Muscle layer of duodenum (tissue), 2 donors: Measurements from ENCODE around the gene PIGR.
A peak's percentile ranks its signal among the peaks of the same experiment; 100 is the strongest.

ENCODE experiments used
- H3K27ac ChIP-seq: one replicate; pipeline ENCODE4 v1.7.0; 2013; ENCODE audit warnings: mild to moderate bottlenecking, low read length
- H3K27me3 ChIP-seq: one replicate; pipeline ENCODE4 v1.7.0; 2013; ENCODE audit warnings: low read depth, mild to moderate bottlenecking, control low read depth, low read length
- H3K36me3 ChIP-seq, 2 donors: one replicate each; pipeline ENCODE4 v1.7.0; 2013; ENCODE audit warnings: low read length in 2 of 2, control low read depth in 1 of 2, mild to moderate bottlenecking in 1 of 2; ENCODE audit not compliant: insufficient read depth in 2 of 2, control insufficient read depth in 1 of 2
- H3K4me1 ChIP-seq, 2 donors: one replicate each; pipeline ENCODE4 v1.7.0; 2013; ENCODE audit warnings: low read length in 2 of 2, mild to moderate bottlenecking in 2 of 2, control low read depth in 1 of 2, moderate library complexity in 1 of 2; ENCODE audit not compliant: insufficient read depth in 2 of 2, control insufficient read depth in 1 of 2
- H3K4me3 ChIP-seq, 2 donors: one replicate each; pipeline ENCODE4 v1.7.0; 2013; ENCODE audit warnings: low read length in 2 of 2, low read depth in 1 of 2, mild to moderate bottlenecking in 1 of 2
- H3K9me3 ChIP-seq, 2 donors: one replicate each; pipeline ENCODE4 v1.7.0; 2013; ENCODE audit warnings: low read length in 2 of 2, control low read depth in 1 of 2, mild to moderate bottlenecking in 1 of 2; ENCODE audit not compliant: control insufficient read depth in 1 of 2
- donor health status: healthy.

The PIGR gene

DNA sequence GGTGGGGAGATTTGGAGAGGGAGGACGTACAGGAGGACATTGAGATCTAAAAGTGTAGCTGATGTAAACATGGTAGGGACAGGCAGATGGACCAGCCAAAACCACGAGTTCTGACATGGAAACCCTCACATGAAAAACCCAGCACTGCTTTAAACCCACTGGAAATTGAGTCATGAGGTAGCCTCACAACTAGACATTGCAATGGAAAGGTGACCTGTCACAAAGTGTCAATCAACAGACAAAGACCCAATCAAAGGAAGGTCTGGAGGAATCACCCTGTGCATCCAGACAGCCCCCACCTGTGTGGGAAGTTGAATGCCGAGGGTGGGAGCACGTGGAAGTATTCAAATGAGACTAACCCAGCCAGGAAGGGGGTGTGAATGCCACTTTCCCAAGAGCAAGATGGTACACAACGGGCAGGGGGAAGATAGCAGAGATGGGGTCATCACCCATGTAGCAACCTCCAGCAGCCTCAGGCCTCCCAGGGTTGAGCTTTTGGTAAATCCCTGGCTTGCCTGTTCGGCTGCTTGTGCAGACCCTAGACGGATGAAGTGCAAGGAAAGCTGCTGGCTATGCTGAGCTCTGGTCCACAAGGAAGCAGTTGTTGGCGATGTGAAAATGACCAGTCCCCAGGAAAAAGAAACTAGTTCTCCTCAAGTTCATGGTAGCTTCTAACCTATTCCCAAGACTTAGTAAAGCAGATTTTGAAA is 30.1 kb downstream of the PIGR start:
- Histone ChIP-seq H3K4me3 (no peak overlapping the region), H3K4me1 (peaks cover 0 to 5% of the 10 kb centered on the region in 2 donors), H3K27ac (no peak overlapping the region), H3K27me3 (peaks cover 3% of the 10 kb centered on the region), H3K36me3 (no peaks in the 10 kb centered on the region), H3K9me3 (no peaks in the 10 kb centered on the region)

DNA sequence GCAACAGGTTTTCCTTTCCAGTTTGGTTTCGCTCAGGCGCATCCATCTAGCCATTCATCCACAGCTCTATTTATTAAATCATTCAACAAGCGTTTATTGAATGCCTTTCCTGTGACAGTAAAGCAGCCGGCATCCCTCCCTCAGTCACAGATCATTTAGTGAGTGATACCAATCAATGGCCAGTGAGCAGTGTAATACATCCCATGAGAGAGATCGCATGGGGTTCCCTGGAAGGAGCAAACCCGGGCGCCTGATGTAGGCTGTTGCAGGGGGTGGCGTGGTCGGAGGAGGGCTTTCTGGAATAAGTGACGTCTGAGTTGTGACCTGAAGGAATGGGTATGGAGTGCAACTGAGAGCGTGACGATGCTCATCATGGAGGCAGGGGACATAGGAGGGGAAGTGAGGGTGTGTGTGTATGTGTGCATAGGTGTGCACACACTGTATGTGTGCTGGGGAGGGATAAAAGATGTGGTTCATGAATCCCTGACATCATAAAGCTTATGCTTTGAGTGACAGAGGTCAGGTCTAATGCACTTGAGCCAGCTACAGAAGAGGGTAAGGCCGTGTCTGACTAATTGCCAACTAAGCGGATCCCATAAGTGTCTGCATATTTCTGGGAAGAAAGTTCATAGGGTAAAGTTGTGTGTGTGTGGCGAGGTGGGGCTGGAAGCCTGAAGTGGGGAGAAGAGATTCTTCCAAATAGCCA is 31.1 kb downstream of the PIGR start:
- Histone ChIP-seq H3K36me3 (no peaks in the 10 kb centered on the region), H3K9me3 (no peaks in the 10 kb centered on the region), H3K27ac (no peak overlapping the region), H3K4me3 (no peak overlapping the region), H3K4me1 (peaks cover 0 to 5% of the 10 kb centered on the region in 2 donors), H3K27me3 (peaks cover 4% of the 10 kb centered on the region)

DNA sequence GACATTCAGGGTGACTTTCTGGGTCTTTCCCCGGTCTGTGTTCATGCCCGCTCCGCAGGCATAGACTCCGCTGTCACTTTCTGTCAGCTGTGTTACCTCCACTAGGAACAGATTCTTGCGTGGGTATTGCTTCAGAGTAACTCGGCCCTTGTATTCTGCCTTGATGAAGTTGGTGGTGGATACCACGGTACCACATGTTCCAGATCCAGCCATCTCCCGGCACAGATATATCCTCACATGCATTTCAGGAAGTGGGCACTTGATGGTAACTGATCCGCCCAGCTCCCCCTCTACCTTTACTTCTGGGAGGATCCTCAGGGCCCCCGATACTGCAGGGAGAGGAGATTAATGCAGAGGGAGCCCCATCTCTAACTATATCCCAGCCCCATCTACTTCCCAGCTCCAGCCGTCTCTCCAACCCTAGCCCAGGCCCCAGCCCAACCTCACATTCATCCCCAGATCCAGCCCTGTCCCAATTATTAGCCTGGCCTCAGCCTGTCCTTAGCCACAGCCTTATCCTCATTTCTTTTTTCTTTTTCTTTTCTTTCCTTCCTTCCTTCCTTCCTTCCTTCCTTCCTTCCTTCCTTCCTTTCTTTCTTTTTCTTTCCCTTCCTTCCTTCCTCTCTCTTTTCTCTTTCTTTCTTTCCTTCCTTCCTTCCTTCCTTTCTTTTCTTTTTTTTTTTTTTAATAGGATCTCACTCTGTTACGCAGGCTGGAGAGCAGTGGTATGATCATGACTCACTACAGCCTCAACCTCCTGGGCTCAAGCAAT is 32.3 kb downstream of the PIGR start:
- Histone ChIP-seq H3K9me3 (no peaks in the 10 kb centered on the region), H3K27ac (no peak overlapping the region), H3K36me3 (no peaks in the 10 kb centered on the region), H3K27me3 (peaks cover 9% of the 10 kb centered on the region), H3K4me3 (no peak overlapping the region), H3K4me1 (peaks cover 5% of the 10 kb centered on the region in 2 donors)

DNA sequence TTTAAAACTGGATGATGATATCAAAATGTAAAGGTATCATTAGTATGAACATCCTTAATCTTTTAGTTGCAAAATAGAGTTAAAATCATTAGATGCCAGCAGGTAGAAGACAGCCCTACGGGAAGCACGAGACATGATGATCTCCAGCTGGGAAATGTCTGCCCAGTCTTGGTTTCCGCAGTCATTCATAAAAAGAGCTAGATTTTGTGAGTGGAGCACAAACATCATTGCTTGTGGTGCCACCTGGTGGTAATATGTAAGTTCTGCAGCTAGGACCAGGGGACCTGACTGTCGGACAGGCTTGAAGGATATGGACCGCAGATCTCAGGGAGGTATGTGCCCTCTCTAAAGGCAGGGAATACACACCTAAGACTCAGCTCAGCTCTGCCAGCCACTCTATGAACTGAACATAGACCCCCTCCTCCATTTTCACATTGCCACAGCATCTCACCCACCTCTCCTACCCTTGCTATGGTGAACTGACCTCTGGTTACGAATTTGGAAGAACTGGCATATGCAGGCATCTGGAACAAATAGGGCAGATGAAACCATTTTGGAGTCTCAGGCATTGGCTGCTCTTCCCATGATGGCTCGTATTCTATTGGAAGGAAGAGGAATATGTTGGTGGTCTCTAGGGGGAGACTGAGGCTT is 33.7 kb downstream of the PIGR start:
- Histone ChIP-seq H3K36me3 (no peaks in the 10 kb centered on the region), H3K9me3 (no peaks in the 10 kb centered on the region), H3K4me1 (peaks cover 5% of the 10 kb centered on the region in 2 donors), H3K27me3 (peaks cover 9% of the 10 kb centered on the region), H3K4me3 (no peak overlapping the region), H3K27ac (no peak overlapping the region)

DNA sequence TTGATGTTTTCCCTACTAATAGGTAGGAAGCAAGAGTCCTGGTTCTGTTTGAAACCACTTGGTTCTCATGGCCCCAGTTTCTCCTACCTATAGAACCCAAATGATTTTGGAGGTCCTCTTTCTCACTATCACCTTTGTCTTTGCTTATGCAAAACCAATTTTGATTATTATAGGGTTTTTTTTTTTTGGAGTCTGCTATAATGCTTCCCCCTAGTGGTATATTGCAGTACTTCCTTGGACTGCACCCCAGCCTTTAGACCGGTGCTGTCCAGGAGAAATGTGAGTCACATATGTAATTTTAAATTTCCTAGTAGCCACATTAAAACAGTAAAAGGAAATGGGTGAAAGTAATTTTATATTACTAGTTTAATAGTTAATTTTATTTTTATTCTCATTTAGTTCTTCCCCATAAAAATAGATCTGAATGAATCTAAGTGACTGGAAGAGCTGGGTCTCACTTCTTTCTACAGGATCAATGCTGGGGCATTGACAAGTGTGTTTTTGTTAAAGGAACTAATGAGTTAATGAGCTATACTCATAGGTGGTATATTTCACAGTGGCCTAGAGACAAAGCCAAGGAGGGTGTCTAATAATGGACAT is 35.1 kb downstream of the PIGR start:
- no peaks in the 10 kb centered on the region for H3K36me3 ChIP-seq
- H3K4me3 ChIP-seq: no peak overlapping the region
- H3K27ac ChIP-seq: no peak overlapping the region
- H3K4me1 ChIP-seq: peaks cover 5% of the 10 kb centered on the region in 2 donors
- H3K27me3 ChIP-seq: peaks cover 9% of the 10 kb centered on the region
- no peaks in the 10 kb centered on the region for H3K9me3 ChIP-seq

DNA sequence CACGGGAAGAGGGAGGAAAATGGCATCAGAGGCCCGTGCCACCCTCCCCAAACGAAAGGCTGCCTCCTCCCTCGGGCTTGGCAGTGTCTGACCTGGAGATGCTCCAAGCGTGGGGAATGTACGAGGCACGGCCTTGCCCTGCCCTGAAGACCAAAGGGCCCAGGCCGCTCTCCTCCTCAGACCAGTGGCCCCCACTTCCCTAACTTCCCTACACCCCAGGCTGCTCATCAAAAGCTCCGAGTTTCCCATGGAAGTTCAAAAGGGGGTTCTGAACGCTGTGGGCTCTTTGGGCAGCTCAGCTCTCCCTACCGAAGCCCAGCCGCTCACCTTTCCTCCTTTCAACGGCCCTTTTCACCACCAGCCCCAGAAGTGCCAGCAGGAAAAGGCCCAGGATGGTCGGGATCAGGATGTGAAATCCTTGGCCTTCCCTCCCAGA is 36.4 kb downstream of the PIGR start:
- Histone ChIP-seq H3K9me3 (no peaks in the 10 kb centered on the region), H3K4me3 (peak overlapping the region; percentile 32 to 61), H3K27me3 (peaks cover 9% of the 10 kb centered on the region), H3K4me1 (peaks cover 5% of the 10 kb centered on the region in 2 donors), H3K36me3 (no peaks in the 10 kb centered on the region), H3K27ac (no peak overlapping the region)

DNA sequence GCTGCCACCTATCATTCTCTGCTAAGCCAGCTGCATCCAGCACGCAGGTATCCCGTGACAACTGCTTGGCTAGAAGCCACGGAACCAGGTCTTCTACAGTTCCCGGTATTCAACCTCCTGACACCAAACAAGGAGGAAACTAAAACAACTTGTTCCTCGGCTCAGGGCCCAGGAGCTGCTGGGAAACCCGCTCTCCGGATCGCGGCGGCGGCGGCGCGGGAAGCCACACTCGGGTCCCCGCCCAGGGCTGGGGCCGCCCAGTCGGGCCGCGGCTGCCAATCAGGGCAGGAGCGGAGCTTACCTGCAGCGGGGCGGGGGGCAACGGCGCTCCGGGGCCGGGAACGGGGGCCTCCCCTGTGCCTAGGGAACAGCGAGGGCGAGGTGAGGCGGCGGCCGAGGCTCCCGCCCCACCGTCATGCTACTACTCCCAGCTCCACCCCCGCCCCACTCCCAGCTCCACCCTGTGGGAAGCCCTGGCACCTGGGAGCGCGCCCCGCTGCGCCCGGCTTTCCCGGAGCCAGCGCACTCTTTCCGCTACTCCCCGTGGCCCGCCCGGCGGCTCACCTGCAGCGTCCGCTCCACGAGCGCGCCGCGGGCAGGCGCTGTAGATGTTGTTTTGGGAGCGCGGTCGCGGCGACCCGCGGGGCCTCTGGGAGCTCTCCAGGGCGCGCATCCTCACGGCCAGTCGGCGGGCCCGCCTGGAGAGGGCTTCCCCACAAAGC is 36.9 kb downstream of the PIGR start:
- Histone ChIP-seq H3K27me3 (peaks cover 9% of the 10 kb centered on the region), H3K27ac (no peak overlapping the region), H3K4me3 (peak overlapping the region; percentile 32 to 61), H3K4me1 (peaks cover 5% of the 10 kb centered on the region in 2 donors), H3K9me3 (no peaks in the 10 kb centered on the region), H3K36me3 (no peaks in the 10 kb centered on the region)

DNA sequence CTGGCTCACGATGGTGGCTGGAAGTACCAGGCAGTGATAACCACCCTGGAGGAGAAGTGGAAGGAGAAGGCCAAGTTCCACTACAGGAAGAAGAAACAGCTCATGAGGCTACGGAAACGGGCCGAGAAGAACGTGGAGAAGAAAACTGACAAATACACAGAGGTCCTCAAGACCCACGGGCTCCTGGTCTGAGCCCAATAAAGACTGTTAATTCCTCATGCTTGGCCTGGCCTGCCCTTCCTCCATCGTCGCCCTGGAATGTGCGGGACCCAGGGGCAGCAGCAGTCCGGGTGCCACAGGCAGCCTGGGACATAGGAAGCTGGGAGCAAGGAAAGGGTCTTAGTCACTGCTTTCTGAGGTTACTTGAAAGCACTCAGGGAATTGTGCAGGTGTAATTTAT is 38.2 kb downstream of the PIGR start:
- H3K4me1 ChIP-seq: peaks cover 5% of the 10 kb centered on the region in 2 donors
- H3K4me3 ChIP-seq: no peak overlapping the region
- H3K27ac ChIP-seq: no peak overlapping the region
- H3K36me3 ChIP-seq: no peaks in the 10 kb centered on the region
- no peaks in the 10 kb centered on the region for H3K9me3 ChIP-seq
- peaks cover 9% of the 10 kb centered on the region for H3K27me3 ChIP-seq

DNA sequence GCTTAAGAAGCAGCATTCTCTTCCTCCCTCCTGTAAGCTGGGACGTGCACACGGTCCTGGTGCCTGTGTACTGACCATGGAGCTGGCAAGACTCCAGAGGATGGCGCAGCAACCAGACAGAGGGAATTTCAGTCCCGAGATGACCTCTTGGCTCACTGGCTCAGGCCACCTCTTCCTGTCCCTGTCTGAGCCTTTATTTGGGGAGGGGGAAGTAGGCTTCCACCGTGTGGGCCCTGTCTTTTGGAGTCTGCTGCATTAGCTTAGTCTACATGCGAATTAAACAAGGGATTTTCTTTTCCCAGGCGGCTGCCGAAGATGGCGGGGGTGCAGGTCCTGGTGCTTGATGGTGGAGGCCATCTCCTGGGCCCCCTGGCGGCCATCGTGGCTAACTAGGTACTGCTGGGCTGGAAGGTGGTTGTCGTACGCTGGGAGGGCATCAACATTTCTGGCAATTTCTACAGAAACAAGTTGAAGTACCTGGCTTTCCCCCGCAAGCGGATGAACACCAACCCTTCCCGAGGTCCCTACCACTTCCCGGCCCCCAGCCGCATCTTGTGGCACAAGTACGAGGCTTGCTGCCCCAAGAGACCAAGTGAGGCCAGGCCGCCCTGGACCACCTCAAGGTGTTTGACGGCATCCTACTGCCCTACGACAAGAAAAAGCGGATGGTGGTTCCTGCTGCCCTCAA is 38.8 kb downstream of the PIGR start:
- H3K27me3 ChIP-seq: peaks cover 5% of the 10 kb centered on the region
- H3K4me1 ChIP-seq: peaks cover 5% of the 10 kb centered on the region in 2 donors
- no peaks in the 10 kb centered on the region for H3K9me3 ChIP-seq
- H3K27ac ChIP-seq: no peak overlapping the region
- no peak overlapping the region for H3K4me3 ChIP-seq
- no peaks in the 10 kb centered on the region for H3K36me3 ChIP-seq
